Astrocyte (in vitro differentiated cells and primary cell): ENCODE data around the gene ANKS1A. TPM values are rescaled to one million over a fixed set of nuclear protein-coding genes. Genes with fewer than 3 reads are reported as not detected.
"Not testable (repeated sequence)": the region's sequence is repeated elsewhere in the genome, so short reads cannot be mapped to it uniquely, and the experiment has no call there.

ENCODE experiments used
- DNase-seq: peaks from one replicate; pipeline ENCODE4 v3.0.0-alpha.2; 2010; ENCODE audit warnings: low read depth
- FAIRE-seq: peaks from 2 replicates; lab custom pipeline; 2011; peaks lifted over from hg19 to GRCh38; lab: Jason Lieb, UNC
- H2AFZ ChIP-seq: 2 replicates; pipeline ENCODE4 v1.6.0; 2012; ENCODE audit warnings: low read depth, low read length, inconsistent platforms
- H3K27ac ChIP-seq: 2 replicates; pipeline ENCODE4 v1.5.1; 2011; ENCODE audit warnings: low read depth, low read length, inconsistent platforms
- H3K27me3 ChIP-seq: 2 replicates; pipeline ENCODE4 v1.6.0; 2011; ENCODE audit warnings: low read length, inconsistent platforms; ENCODE audit not compliant: insufficient read depth
- H3K36me3 ChIP-seq: 2 replicates; pipeline ENCODE4 v1.5.1; 2011; ENCODE audit warnings: low read length, inconsistent platforms; ENCODE audit not compliant: insufficient read depth
- H3K4me1 ChIP-seq: 2 replicates; pipeline ENCODE4 v1.5.1; 2011; ENCODE audit warnings: low read length, inconsistent platforms; ENCODE audit not compliant: insufficient read depth
- H3K4me2 ChIP-seq: 2 replicates; pipeline ENCODE4 v1.6.0; 2012; ENCODE audit warnings: low read length, inconsistent platforms
- H3K4me3 ChIP-seq: 2 replicates; pipeline ENCODE4 v1.5.1; 2011; ENCODE audit warnings: low read depth, mild to moderate bottlenecking, low read length, inconsistent platforms; ENCODE audit not compliant: insufficient read depth
- H3K79me2 ChIP-seq: 2 replicates; pipeline ENCODE4 v1.6.0; 2012; ENCODE audit warnings: mild to moderate bottlenecking, low read length, inconsistent platforms; ENCODE audit not compliant: insufficient read depth
- H3K9ac ChIP-seq: 2 replicates; pipeline ENCODE4 v1.6.0; 2012; ENCODE audit warnings: mild to moderate bottlenecking, low read length, inconsistent platforms
- H3K9me3 ChIP-seq: 2 replicates; pipeline ENCODE4 v1.5.1; 2012; ENCODE audit warnings: low read depth, mild to moderate bottlenecking, low read length, inconsistent platforms; ENCODE audit not compliant: insufficient read depth
- H4K20me1 ChIP-seq: 2 replicates; pipeline ENCODE4 v1.6.0; 2012; ENCODE audit warnings: low read length, inconsistent platforms; ENCODE audit not compliant: insufficient read depth
- H3K27ac Mint-ChIP-seq: one replicate; pipeline ENCODE4 v1.8.0; 2021; ENCODE audit warnings: mild to moderate bottlenecking, mixed read lengths; ENCODE audit not compliant: unreplicated experiment
- H3K27me3 Mint-ChIP-seq: one replicate; pipeline ENCODE4 v1.8.0; 2021; ENCODE audit warnings: low read depth, mixed read lengths; ENCODE audit not compliant: unreplicated experiment
- H3K36me3 Mint-ChIP-seq: one replicate; pipeline ENCODE4 v1.8.0; 2021; ENCODE audit warnings: low read depth, mixed read lengths; ENCODE audit not compliant: unreplicated experiment
- H3K4me1 Mint-ChIP-seq: one replicate; pipeline ENCODE4 v1.8.0; 2021; ENCODE audit warnings: low read depth, mixed read lengths; ENCODE audit not compliant: unreplicated experiment
- H3K4me3 Mint-ChIP-seq: one replicate; pipeline ENCODE4 v1.8.0; 2021; ENCODE audit warnings: mild to moderate bottlenecking, moderate library complexity, mixed read lengths; ENCODE audit not compliant: unreplicated experiment
- H3K9me3 Mint-ChIP-seq: one replicate; pipeline ENCODE4 v1.8.0; 2021; ENCODE audit warnings: mild to moderate bottlenecking, mixed read lengths; ENCODE audit not compliant: unreplicated experiment
- EZH2 ChIP-seq: IDR thresholded peaks from 2 replicates; pipeline ENCODE4 v1.6.1; 2012; ENCODE audit warnings: mild to moderate bottlenecking, low read length, inconsistent platforms; ENCODE audit not compliant: insufficient read depth
- total RNA-seq: library from RNA; stranded (reverse); gene quantifications from 2 replicates; pipeline ENCODE4 v1.2.1, GENCODE V29; 2021
- TF ChIP-seq, protein P1 (sequence below): IDR thresholded peaks from 2 replicates; pipeline ENCODE4 v1.5.1; 2011; ENCODE audit warnings: low read depth, mild to moderate bottlenecking, inconsistent platforms, low read length, moderate library complexity; ENCODE audit not compliant: insufficient read depth

Gene ANKS1A
- total RNA-seq, 1 donor from 2014 or later = 18.0 TPM

GRCh38 chr6:34994693-34995092, 105.6 kb downstream of the ANKS1A start:
- no peak overlapping the region for H2AFZ ChIP-seq
- no peak overlapping the region for H3K4me2 ChIP-seq
- TF ChIP-seq, protein P1, sequence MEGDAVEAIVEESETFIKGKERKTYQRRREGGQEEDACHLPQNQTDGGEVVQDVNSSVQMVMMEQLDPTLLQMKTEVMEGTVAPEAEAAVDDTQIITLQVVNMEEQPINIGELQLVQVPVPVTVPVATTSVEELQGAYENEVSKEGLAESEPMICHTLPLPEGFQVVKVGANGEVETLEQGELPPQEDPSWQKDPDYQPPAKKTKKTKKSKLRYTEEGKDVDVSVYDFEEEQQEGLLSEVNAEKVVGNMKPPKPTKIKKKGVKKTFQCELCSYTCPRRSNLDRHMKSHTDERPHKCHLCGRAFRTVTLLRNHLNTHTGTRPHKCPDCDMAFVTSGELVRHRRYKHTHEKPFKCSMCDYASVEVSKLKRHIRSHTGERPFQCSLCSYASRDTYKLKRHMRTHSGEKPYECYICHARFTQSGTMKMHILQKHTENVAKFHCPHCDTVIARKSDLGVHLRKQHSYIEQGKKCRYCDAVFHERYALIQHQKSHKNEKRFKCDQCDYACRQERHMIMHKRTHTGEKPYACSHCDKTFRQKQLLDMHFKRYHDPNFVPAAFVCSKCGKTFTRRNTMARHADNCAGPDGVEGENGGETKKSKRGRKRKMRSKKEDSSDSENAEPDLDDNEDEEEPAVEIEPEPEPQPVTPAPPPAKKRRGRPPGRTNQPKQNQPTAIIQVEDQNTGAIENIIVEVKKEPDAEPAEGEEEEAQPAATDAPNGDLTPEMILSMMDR = no peak
- no peak for TF ChIP-seq EZH2
- no peaks in the 10 kb centered on the region for H3K79me2 ChIP-seq
- H3K27ac ChIP-seq = no peak overlapping the region
- no peaks in the 10 kb centered on the region for H3K27me3 Mint-ChIP-seq
- H3K9me3 Mint-ChIP-seq = peaks cover 1% of the 10 kb centered on the region
- H3K4me1 Mint-ChIP-seq = peaks cover 12% of the 10 kb centered on the region
- H3K4me1 ChIP-seq = peaks cover 3% of the 10 kb centered on the region
- H3K4me3 Mint-ChIP-seq = no peak overlapping the region
- H3K9me3 ChIP-seq = no peaks in the 10 kb centered on the region
- DNase-seq (no peak), FAIRE-seq (no peak)
- no peak overlapping the region for H3K9ac ChIP-seq
- H3K27me3 ChIP-seq = no peaks in the 10 kb centered on the region
- no peak overlapping the region for H3K4me3 ChIP-seq
- peaks cover 20% of the 10 kb centered on the region for H3K36me3 Mint-ChIP-seq
- peaks cover 2% of the 10 kb centered on the region for H3K36me3 ChIP-seq
- H3K27ac Mint-ChIP-seq = no peak overlapping the region
- no peaks in the 10 kb centered on the region for H4K20me1 ChIP-seq

DNA sequence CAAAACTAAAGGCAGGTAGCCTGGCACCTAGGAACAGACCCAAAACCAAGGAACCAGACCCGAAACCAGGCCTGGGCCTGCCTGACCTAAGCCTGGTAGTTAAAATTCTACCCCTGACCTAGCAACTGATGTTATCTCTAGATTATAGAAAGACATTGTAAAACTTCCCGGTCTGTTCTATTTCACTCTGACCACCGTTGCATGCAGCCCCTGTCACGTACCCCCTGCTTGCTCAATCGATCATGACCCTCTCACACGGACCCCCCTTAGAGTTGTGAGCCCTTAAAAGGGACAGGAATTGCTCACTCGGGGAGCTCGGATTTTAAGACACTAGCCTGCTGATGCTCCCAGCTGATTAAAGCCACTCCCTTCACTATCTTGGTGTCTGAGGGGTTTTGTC, 109.4 kb downstream of the ANKS1A start:
- not testable (repeated sequence) for H3K9me3 ChIP-seq, H3K4me1 Mint-ChIP-seq, H3K79me2 ChIP-seq, H3K27me3 Mint-ChIP-seq, H3K4me3 Mint-ChIP-seq, H3K4me2 ChIP-seq, H3K27ac ChIP-seq, H3K4me1 ChIP-seq, DNase-seq, H3K4me3 ChIP-seq, FAIRE-seq, H3K36me3 ChIP-seq, H3K27ac Mint-ChIP-seq, H3K27me3 ChIP-seq, H3K9me3 Mint-ChIP-seq, H3K9ac ChIP-seq, H4K20me1 ChIP-seq, H2AFZ ChIP-seq
- H3K36me3 Mint-ChIP-seq = peaks cover 20% of the 10 kb centered on the region

DNA sequence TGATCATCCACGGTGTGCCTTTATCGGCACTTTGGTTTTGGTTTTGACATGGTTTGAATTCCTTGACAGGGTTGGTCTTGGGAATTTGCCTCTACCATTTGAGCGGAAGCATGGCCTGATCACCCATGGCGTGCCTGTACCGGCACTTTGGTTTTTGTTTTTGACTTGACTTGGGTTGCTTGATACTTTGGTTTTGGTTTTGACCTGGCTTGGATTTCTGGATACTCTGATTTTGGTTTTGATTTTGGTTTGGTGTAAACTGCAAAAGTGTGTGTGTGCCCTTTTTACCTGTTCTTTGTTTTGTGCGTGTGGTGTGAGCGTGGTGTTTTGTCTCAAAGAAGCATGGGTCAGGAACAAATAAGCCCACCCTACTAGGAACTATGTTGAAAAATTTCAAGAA, 110.1 kb downstream of the ANKS1A start:
- not testable (repeated sequence) for H3K79me2 ChIP-seq, H3K27me3 ChIP-seq, FAIRE-seq, H3K27me3 Mint-ChIP-seq, H3K27ac ChIP-seq, DNase-seq, H3K4me3 Mint-ChIP-seq, H3K4me1 Mint-ChIP-seq, H3K4me2 ChIP-seq, H3K9ac ChIP-seq, H3K4me1 ChIP-seq, H3K36me3 ChIP-seq, H3K4me3 ChIP-seq, H4K20me1 ChIP-seq, H3K27ac Mint-ChIP-seq, H3K9me3 ChIP-seq, H3K9me3 Mint-ChIP-seq, H2AFZ ChIP-seq
- peaks cover 15% of the 10 kb centered on the region for H3K36me3 Mint-ChIP-seq

- H3K9ac ChIP-seq, H3K27ac ChIP-seq, H3K4me3 Mint-ChIP-seq, H3K79me2 ChIP-seq, FAIRE-seq, H3K27me3 Mint-ChIP-seq, H4K20me1 ChIP-seq, H3K9me3 ChIP-seq, H2AFZ ChIP-seq, H3K4me3 ChIP-seq, H3K4me2 ChIP-seq, H3K9me3 Mint-ChIP-seq, H3K4me1 ChIP-seq, H3K27ac Mint-ChIP-seq, H3K27me3 ChIP-seq, H3K4me1 Mint-ChIP-seq, H3K36me3 ChIP-seq, DNase-seq: not testable (repeated sequence)
- peaks cover 10% of the 10 kb centered on the region for H3K36me3 Mint-ChIP-seq
Observed at GRCh38 chr6:34999962-35000361, 110.9 kb downstream of the ANKS1A start.

GRCh38 chr6:35001349-35001748, 112.3 kb downstream of the ANKS1A start:
- not testable (repeated sequence) for H3K79me2 ChIP-seq, H2AFZ ChIP-seq, H3K4me2 ChIP-seq, H3K4me3 Mint-ChIP-seq, H3K9me3 ChIP-seq, H3K4me1 ChIP-seq, H3K27me3 Mint-ChIP-seq, H3K9me3 Mint-ChIP-seq, H3K4me3 ChIP-seq, H3K27me3 ChIP-seq, H3K27ac Mint-ChIP-seq, H3K9ac ChIP-seq, H4K20me1 ChIP-seq, H3K27ac ChIP-seq, H3K4me1 Mint-ChIP-seq, DNase-seq, FAIRE-seq, H3K36me3 Mint-ChIP-seq, H3K36me3 ChIP-seq
